KMS-11 (cell line): Measurements from ENCODE around the gene ARHGEF7.

Experiments used
- H2AFZ ChIP-seq: fragments of 200-600 bp; sonication (generic); 2 replicates; pipeline ENCODE4 v1.6.1; 2016; ENCODE audit warnings: antibody characterized with exemption, mixed run types, low read depth
- H3K27ac ChIP-seq: fragments of 200-600 bp; sonication (generic); 2 replicates; pipeline ENCODE4 v1.6.1; 2016; ENCODE audit warnings: mild to moderate bottlenecking, mixed run types
- H3K27me3 ChIP-seq: fragments of 200-600 bp; sonication (generic); 2 replicates; pipeline ENCODE4 v1.6.1; 2017; ENCODE audit warnings: mild to moderate bottlenecking, low read depth, mixed run types, moderate library complexity; ENCODE audit not compliant: insufficient read depth
- H3K36me3 ChIP-seq: fragments of 200-600 bp; sonication (generic); 2 replicates; pipeline ENCODE4 v1.6.1; 2017; ENCODE audit warnings: mild to moderate bottlenecking, mixed run types; ENCODE audit not compliant: insufficient read depth
- H3K4me1 ChIP-seq: fragments of 200-600 bp; sonication (generic); 2 replicates; pipeline ENCODE4 v1.6.1; 2016; ENCODE audit warnings: mild to moderate bottlenecking, low read depth, mixed run types; ENCODE audit not compliant: poor library complexity, severe bottlenecking
- H3K4me2 ChIP-seq: fragments of 200-600 bp; sonication (generic); 2 replicates; pipeline ENCODE4 v1.7.0; 2016; ENCODE audit warnings: mild to moderate bottlenecking, mixed run types
- H3K4me3 ChIP-seq: fragments of 200-600 bp; sonication (generic); IDR thresholded peaks from 2 replicates; pipeline ENCODE4 v1.6.1; 2017; ENCODE audit warnings: low read depth, low read length, mixed read lengths; ENCODE audit not compliant: insufficient read depth
- H3K79me2 ChIP-seq: fragments of 200-600 bp; sonication (generic); 2 replicates; pipeline ENCODE4 v1.6.1; 2016; ENCODE audit warnings: low read depth, mixed run types; ENCODE audit not compliant: insufficient read depth
- H3K9ac ChIP-seq: fragments of 200-600 bp; sonication (generic); 2 replicates; pipeline ENCODE4 v1.6.1; 2016; ENCODE audit warnings: mild to moderate bottlenecking, mixed run types
- H4K20me1 ChIP-seq: fragments of 200-600 bp; sonication (generic); 2 replicates; pipeline ENCODE4 v1.6.1; 2016; ENCODE audit warnings: mild to moderate bottlenecking, mixed run types; ENCODE audit not compliant: insufficient read depth
- TF ChIP-seq, protein P1 (sequence below): fragments of 200-600 bp; sonication (generic); conservative IDR thresholded peaks from 2 replicates; pipeline ENCODE4 v1.6.1; 2017; ENCODE audit warnings: low read depth, mild to moderate bottlenecking, antibody characterized with exemption, low read length, moderate library complexity, mixed read lengths

ARHGEF7 gene

DNA sequence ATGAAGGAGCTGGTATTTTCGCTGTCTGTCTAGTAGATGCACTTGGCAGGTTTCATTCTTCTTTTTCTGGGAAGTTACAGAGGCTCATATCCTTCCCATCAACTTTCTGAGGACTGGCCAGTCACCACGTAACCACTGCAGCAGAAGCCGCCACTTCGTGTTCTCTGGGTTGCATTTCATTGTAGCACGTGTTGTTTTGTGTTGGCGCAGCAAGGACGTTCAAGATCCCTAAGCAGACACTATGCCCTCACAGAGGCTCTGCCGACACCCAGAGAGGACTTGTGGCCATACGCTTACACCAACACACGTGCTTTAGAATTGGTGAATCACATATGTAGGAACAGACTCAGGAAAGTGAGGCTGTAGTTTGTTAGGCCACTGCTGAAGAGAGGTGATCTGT lies 163.1 kb downstream of the ARHGEF7 start:
- Histone ChIP-seq H3K9ac (no peak overlapping the region), H3K36me3 (no peaks in the 10 kb centered on the region), H3K4me2 (no peak overlapping the region), H3K4me1 (no peaks in the 10 kb centered on the region), H2AFZ (no peak overlapping the region), H3K79me2 (no peaks in the 10 kb centered on the region), H3K4me3 (no peak overlapping the region), H3K27me3 (no peaks in the 10 kb centered on the region), H3K27ac (no peak overlapping the region), H4K20me1 (no peaks in the 10 kb centered on the region)
- TF ChIP-seq, protein P1, sequence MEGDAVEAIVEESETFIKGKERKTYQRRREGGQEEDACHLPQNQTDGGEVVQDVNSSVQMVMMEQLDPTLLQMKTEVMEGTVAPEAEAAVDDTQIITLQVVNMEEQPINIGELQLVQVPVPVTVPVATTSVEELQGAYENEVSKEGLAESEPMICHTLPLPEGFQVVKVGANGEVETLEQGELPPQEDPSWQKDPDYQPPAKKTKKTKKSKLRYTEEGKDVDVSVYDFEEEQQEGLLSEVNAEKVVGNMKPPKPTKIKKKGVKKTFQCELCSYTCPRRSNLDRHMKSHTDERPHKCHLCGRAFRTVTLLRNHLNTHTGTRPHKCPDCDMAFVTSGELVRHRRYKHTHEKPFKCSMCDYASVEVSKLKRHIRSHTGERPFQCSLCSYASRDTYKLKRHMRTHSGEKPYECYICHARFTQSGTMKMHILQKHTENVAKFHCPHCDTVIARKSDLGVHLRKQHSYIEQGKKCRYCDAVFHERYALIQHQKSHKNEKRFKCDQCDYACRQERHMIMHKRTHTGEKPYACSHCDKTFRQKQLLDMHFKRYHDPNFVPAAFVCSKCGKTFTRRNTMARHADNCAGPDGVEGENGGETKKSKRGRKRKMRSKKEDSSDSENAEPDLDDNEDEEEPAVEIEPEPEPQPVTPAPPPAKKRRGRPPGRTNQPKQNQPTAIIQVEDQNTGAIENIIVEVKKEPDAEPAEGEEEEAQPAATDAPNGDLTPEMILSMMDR = no peak

DNA sequence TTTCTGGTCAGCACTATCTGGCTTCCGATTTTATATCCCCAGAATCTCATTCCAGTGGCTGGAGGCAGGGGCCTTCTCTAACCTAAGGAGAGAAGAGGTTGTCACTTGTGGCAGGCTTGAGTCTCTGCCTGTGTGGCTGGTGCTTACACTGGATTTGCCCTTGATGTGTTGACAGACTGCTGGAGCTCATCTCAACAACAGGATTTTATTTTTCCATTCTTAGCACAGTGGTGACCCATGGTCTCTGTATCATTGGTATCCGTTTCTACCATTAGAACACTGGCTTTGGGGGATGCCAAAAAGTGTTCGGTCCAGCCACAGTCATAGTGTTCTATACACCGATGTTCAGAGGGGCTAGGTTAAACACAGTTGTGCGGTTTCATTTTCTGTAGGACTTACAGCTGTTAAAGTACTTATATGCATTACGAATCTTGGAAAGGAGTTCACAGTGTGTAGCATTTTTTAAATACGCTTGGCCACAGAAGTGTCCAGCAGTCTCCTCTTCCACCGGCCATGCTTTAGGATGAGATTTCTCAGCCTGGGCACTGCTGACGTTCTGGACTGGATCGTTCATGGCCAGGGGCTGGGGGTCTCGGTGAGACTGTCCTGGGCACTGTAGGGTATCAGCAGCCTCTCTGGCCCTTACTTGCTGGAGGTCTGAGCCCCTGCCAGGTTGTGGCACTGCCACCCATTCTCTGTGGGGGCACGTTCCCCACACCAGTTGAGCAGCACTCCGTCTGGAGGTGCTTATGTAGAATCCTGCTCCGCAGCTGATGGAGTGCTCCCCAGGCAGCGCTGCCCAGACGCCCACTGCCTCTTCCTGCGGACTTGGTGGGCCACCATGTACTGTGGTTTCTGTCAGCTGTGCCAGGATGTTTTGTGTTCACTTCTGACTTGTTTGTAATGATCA lies 163.9 kb downstream of the ARHGEF7 start:
- no peaks in the 10 kb centered on the region for H3K27me3 ChIP-seq
- TF ChIP-seq, protein P1 = no peak
- H3K36me3 ChIP-seq = no peaks in the 10 kb centered on the region
- H3K4me3 ChIP-seq = no peak overlapping the region
- H3K79me2 ChIP-seq = no peaks in the 10 kb centered on the region
- no peaks in the 10 kb centered on the region for H3K4me1 ChIP-seq
- H3K4me2 ChIP-seq = no peak overlapping the region
- H2AFZ ChIP-seq = no peak overlapping the region
- H3K27ac ChIP-seq = no peak overlapping the region
- no peaks in the 10 kb centered on the region for H4K20me1 ChIP-seq
- H3K9ac ChIP-seq = no peak overlapping the region

DNA sequence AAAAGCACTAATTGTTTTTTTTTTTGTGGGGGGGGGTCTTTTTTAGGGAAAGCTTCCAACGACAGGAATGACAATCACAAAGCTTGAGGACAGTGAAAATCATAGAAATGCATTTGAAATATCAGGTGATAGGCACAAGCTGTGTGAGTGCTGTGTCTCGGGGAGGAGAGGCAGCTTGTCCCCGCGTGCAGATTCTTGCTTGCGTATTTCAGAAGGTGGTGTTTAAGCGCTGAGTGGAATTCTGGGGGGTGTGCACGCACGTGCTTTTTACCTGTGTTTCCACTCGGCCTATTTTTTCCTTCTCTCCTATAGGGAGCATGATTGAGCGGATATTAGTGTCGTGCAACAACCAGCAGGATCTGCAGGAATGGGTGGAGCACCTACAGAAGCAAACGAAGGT lies 165.1 kb downstream of the ARHGEF7 start:
- H3K27me3 ChIP-seq = no peaks in the 10 kb centered on the region
- H3K4me1 ChIP-seq = no peaks in the 10 kb centered on the region
- no peak overlapping the region for H3K27ac ChIP-seq
- no peaks in the 10 kb centered on the region for H4K20me1 ChIP-seq
- H2AFZ ChIP-seq = no peak overlapping the region
- TF ChIP-seq, protein P1 = no peak
- no peak overlapping the region for H3K9ac ChIP-seq
- H3K4me2 ChIP-seq = no peak overlapping the region
- no peaks in the 10 kb centered on the region for H3K36me3 ChIP-seq
- H3K4me3 ChIP-seq = no peak overlapping the region
- H3K79me2 ChIP-seq = no peaks in the 10 kb centered on the region

DNA sequence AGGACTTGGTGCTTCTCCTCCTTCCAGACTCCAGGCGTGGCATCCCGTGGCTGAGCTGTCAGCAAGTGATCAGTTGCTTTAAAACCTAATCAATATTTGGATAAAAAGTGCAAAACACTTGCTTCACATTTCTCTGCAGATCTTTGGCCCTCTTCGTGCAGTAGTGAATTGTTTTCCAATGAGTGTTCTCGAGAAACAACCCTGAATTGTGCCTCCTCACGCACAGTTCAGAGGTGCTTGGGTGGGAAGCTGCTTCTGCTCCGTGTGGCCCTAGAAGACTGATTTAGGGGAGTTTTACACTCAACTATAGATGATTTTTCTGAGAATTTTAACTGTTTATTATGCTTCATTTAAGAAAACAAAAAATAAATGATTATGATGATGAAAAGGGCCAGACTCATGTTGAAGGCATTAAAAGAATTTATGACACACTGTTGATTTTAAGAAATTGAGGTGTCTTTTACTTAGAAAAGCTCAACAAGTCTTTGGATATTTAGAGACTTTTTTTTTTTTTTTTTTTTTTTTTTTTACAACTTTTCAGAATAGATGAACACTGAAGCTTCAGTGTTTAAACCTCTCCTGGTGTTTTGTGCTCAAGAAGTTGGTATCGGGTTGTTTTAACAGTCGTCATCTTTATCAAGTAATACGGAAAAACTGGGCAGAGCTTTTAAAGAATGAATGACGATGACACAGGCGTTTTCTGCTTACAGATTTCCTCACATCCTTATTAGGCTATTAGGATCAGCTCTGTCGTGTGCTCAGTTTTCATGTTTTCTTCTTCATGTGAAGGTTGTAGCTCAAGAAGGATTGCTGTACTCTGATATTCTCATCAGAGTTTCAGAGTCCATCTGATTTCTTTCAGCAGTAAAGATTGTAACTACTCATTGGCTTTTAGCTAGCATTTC lies 165.8 kb downstream of the ARHGEF7 start:
- Histone ChIP-seq H3K27ac (no peak overlapping the region), H3K79me2 (no peaks in the 10 kb centered on the region), H3K4me3 (no peak overlapping the region), H3K27me3 (no peaks in the 10 kb centered on the region), H3K4me1 (no peaks in the 10 kb centered on the region), H3K4me2 (no peak overlapping the region), H3K9ac (no peak overlapping the region), H4K20me1 (no peaks in the 10 kb centered on the region), H3K36me3 (no peaks in the 10 kb centered on the region), H2AFZ (no peak overlapping the region)
- TF ChIP-seq, protein P1 = no peak
